GM06990 (cell line): ENCODE data around the gene SLC35A2.

Experiments
- DNase-seq: peaks from one replicate; pipeline ENCODE4 v3.0.0-alpha.2; 2011; ENCODE audit not compliant: insufficient read length; ENCODE audit errors: extremely low read depth
- H3K27me3 ChIP-seq: replicated peaks from 2 replicates; pipeline ENCODE4 v1.6.0; 2011; ENCODE audit warnings: low read length; ENCODE audit not compliant: control insufficient read depth, insufficient read depth
- H3K36me3 ChIP-seq: 2 replicates; pipeline ENCODE4 v1.5.1; 2011; ENCODE audit warnings: low read length; ENCODE audit not compliant: control insufficient read depth, insufficient read depth
- H3K4me3 ChIP-seq: replicated peaks from 2 replicates; pipeline ENCODE4 v1.5.1; 2011; ENCODE audit warnings: low read depth, mild to moderate bottlenecking, control low read depth, low read length
- TF ChIP-seq, protein P1 (sequence below): IDR thresholded peaks from 2 replicates; pipeline ENCODE4 v1.5.1; 2011; ENCODE audit warnings: low read length, control low read depth, mild to moderate bottlenecking, inconsistent platforms; ENCODE audit not compliant: insufficient read depth, poor library complexity, severe bottlenecking

SLC35A2 gene

DNA sequence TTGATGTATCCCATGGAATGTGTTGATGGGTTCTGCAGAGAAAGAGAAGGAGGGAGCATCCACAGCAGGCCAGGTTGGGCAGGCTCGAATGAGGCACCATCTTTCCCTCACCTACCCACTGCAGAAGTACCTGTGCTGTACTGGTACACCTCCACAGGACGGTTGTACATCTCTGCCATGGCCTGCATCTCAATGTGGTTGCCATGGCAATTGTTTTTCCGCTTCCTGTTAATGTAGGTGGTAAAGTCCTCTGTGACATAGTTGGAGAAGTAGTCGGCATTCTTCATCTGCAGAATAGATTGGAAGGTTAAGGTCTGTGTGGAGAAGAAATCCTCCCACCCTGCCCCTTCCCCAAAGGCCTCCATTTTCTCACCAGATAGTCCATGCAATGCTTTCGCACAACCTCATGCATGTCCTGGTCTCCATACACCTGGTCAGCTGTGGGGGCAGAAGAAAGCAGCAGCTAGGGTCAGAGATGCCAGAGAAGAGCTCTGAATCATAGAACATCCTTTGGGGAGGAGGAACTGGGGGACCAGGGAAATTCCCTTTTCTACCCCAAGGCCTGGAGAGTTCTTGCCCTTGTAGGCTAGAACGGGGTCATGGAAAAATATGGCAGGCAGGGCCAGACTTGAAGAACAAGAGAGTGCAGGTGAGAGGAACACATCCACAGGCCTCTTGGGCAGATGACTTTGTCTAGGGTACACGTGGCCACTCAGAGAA lies 23.3 kb upstream of the SLC35A2 start:
- H3K4me3 ChIP-seq = no peak overlapping the region
- no peak for DNase-seq
- peaks cover 3% of the 10 kb centered on the region for H3K36me3 ChIP-seq
- H3K27me3 ChIP-seq = no peaks in the 10 kb centered on the region
- TF ChIP-seq, protein P1, sequence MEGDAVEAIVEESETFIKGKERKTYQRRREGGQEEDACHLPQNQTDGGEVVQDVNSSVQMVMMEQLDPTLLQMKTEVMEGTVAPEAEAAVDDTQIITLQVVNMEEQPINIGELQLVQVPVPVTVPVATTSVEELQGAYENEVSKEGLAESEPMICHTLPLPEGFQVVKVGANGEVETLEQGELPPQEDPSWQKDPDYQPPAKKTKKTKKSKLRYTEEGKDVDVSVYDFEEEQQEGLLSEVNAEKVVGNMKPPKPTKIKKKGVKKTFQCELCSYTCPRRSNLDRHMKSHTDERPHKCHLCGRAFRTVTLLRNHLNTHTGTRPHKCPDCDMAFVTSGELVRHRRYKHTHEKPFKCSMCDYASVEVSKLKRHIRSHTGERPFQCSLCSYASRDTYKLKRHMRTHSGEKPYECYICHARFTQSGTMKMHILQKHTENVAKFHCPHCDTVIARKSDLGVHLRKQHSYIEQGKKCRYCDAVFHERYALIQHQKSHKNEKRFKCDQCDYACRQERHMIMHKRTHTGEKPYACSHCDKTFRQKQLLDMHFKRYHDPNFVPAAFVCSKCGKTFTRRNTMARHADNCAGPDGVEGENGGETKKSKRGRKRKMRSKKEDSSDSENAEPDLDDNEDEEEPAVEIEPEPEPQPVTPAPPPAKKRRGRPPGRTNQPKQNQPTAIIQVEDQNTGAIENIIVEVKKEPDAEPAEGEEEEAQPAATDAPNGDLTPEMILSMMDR = no peak

DNA sequence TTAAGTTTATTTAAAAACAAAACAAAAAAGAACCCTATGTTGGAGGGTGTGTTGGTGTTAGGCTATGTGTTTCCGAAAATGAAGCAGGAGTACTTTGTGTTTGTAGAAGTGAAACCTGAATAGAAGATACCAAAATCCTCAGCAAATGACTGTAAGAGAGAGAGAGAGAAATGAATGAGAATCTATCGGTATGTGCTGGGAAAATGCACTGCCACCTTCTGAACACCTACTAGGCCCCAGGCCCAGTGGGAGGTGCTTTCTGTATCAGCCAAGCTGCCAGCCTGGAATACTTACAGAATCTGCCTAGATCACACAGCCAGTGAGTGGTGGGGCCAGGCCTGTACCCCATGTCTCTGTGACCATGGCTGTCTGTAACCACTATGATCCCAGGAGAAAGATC lies 22.3 kb upstream of the SLC35A2 start:
- no peak for DNase-seq
- Histone ChIP-seq H3K4me3 (no peak overlapping the region), H3K27me3 (no peaks in the 10 kb centered on the region), H3K36me3 (peaks cover 3% of the 10 kb centered on the region)
- TF ChIP-seq, protein P1 = no peak

DNA sequence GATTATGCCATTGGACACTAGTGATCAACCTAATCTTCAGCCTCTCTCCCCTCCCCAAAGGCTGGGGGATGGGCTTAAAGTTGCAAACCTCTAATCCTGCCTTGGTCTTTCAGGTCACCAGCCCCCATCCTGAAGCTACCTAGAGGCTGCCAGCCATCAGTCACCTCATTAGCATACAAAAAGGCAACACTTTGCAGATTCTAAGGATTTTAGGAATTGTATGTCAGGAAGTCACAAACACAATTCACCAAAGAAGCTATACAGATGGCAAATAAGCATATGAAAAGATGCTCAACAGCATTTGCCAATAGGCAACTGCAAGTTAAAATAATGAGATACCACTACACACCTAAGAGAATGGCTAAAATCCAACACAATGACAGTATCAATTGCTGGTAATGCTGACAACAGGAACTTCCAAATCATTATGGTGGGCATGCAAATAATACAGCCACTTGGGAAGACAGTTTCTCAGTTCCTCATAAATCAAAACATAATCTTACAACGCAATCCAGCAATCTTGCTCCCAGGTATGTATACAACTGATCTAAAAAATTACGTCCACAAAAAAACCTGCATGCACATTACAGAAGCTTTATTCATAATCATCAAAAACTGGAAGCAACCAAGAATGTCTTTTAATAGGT lies 16.4 kb upstream of the SLC35A2 start:
- H3K36me3 ChIP-seq = peaks cover 4% of the 10 kb centered on the region
- no peak overlapping the region for H3K4me3 ChIP-seq
- DNase-seq = no peak
- no peaks in the 10 kb centered on the region for H3K27me3 ChIP-seq
- TF ChIP-seq, protein P1 = no peak

DNA sequence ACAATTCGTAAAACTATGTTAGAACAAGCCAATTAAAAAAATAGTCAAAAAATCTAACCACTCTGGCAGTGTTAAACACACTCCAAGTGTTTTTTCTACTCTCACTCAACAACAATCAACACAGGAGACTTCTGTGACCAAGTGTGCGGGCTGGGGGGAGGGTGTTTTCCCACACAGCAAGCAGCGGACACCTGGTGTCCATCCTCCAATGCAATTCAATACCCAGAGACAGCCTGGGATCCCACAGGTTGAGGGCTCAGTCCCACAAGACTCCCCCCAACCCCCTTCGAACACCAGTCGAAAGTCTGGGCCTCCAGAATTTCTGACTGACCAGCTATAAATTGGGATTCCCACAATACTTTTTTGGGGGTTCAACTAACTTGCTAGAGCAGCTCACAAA lies 15.7 kb upstream of the SLC35A2 start:
- H3K27me3 ChIP-seq = no peaks in the 10 kb centered on the region
- TF ChIP-seq, protein P1 = no peak
- no peak for DNase-seq
- H3K36me3 ChIP-seq = peaks cover 4% of the 10 kb centered on the region
- no peak overlapping the region for H3K4me3 ChIP-seq

- no peak for DNase-seq
- TF ChIP-seq, protein P1 = no peak
- H3K36me3 ChIP-seq = peaks cover 4% of the 10 kb centered on the region
- H3K27me3 ChIP-seq = no peaks in the 10 kb centered on the region
- H3K4me3 ChIP-seq = no peak overlapping the region
These were observed 12.8 kb upstream of the SLC35A2 start for GRCh38 chrX:48924270-48924669.
